Posterior cingulate gyrus (tissue), 11 donors: Measurements from ENCODE around the gene SNX8.
A peak's percentile ranks its signal among the peaks of the same experiment; 100 is the strongest.
"Not testable (repeated sequence)": the region's sequence is repeated elsewhere in the genome, so short reads cannot be mapped to it uniquely, and the experiment has no call there.

Source experiments
- DNase-seq, 10 donors: peaks; one replicate each; pipeline versions ENCODE4 v3.0.0 to v3.0.0-alpha.2; 2020 to 2021; ENCODE audit warnings: mixed read lengths in 3 of 10
- intact Hi-C: fragments of 100-400 bp; cut with DNase I; formaldehyde crosslinking; loops from one replicate; pipeline ENCODE4 v1.15.1; 2023

The SNX8 gene

DNA sequence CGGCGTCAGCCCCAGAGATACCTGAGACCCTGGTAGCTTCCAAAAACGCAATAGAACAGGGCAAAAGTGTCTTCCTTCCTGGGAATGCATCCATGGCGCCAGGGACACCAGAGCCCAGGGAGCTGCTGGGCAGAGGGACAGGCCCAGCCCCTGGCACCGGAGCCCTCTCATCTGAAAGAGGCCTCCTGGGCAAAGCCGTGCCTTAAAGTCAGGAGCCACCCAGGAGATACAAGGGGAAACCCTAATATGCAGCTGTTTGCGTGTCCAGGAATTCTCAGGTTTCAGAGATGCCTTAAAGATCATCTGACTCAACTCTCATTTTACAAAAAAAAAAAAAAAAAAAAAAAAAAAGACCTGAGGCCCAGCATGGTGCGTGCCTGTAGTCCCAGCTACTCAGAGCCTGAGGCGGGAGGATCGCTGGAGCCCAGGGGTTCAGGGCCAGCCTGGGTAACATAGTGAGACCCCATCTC lies 44.2 kb downstream of the SNX8 start:
- DNase-seq: no peak
- intact Hi-C loops: no loop called here

DNA sequence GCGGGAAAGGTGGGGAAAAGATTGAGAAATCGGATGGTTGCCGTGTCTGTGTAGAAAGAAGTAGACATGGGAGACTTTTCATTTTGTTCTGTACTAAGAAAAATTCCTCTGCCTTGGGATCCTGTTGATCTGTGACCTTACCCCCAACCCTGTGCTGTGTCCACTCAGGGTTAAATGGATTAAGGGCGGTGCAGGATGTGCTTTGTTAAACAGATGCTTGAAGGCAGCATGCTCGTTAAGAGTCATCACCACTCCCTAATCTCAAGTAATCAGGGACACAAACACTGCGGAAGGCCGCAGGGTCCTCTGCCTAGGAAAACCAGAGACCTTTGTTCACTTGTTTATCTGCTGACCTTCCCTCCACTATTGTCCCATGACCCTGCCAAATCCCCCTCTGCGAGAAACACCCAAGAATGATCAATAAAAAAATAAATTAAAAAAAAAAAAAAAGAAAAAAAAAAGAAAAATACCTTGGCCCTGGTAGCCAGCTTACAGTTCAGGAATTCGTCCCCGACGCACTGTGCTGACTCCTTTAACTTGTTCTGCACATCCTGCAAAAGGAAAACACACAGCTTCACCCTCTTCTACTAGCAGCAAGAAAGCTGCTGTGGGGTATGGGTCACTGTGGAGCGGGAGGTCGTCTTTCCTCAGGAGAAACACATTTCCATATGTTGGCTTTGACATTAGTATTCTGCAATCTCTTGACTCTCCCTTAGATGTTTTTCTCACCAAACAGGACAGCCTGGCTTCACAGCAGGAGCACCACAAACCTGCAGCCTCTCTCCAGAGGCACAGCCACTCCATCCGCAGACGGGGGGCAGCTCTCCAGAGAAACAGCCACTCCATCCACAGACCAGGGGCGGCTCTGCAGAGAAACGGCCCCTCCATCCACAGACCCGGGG lies 44.9 kb downstream of the SNX8 start:
- intact Hi-C loops, DNase-seq: not testable (repeated sequence)

DNA sequence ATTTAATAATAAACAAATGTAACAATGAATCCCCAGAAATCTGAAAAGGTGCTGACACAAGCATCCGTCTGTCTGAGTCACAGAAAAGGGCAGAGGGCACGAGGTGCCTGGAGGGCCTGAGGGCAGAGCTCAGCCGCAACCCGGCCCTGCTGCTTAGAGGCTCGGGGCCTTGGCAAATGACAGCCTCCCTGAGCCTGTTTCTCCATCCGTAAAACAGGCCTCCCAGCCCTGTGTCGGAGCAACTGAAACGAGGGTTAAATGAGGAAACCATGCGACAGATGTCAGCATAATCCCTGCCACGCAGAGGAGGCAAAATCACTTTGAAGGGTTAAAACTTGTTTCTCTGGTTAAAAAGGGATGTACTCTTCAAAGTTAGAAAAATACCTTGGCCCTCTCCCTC lies 47.3 kb downstream of the SNX8 start:
- intact Hi-C loops: no loop called here
- DNase-seq: no peak

DNA sequence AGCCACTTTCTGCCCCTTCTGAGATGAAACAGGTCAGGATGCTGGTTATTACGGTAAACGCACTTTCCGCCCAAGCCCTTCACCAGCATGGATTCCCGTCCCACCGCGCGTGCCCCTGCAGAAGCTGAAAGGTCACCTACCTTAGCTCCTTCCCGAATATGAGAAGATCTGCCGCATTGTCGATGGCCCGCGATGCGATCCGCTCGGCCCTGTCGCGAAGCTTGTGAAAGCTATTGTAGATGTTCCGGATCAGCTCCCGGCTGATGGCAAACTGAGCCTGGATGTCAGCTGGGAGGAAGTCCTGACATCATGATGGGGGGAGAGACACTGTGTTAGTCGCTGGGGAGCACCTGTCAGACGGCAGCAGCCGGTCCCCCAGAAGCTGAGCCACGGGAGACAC lies 50.1 kb downstream of the SNX8 start:
- intact Hi-C loops: no loop called here
- no peak for DNase-seq

DNA sequence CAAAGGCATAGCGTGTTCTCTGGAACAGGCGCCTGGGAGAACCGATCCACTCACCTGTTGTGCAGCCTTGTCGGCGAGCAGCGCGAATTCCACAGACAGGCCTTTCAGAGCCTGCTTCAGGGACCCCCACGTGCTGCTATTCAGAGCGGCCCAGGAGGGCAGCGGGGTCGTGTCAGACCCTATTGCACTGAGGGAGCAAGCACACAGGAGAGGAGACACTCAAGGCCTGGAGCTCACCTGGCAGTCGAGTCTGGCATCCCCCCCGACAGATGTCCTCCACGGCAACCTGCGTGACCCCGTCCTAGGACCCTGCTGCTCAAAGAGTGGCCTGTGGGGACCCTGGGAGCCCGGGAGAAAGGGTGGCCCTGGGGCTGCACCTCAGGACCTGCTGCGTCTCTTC lies 51.1 kb downstream of the SNX8 start:
- DNase-seq: peak in 1 of 10 donors; percentile 67
- intact Hi-C loops: no loop called here

DNA sequence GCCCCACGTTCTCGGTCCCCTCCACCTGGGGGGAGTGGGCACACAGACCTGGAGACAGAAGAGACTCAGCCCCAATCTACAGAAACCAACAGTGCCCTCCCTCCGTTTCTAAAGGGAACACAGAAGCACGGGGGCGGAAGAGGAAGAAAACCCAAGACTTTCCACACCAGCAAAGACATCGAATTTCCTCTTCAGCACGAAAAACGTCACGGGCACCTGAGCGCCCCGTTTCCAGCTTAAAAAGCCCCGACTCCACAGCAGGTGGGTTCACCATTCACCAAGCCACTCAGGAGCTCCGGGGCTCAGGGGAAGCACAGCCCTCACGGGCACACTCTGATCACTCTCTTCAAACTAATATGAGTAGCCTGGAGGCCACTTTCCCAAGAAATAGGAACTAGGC lies 52.6 kb downstream of the SNX8 start:
- DNase-seq: peak in 1 of 10 donors; percentile 81
- intact Hi-C loops: no loop called here

DNA sequence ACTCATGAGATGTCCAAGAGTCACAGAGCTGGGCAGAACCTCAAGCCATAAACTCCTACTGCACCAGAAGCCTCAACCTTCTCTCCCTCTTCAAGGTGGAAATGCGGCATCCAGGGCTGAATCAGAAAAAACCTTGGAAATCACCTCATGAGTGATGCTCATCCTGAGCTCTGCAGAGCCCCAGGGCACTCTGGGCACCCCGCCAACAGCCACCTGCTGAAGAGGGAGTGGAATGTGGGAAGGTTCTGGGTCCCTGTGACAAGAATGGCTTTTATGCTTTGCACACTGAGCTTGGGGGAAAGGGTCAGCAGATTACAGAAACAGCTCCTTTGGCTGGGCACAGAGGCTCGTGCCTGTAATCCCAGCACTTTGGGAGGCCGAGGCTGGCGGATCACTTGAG lies 53.4 kb downstream of the SNX8 start:
- DNase-seq: peak in 1 of 10 donors; percentile 70
- intact Hi-C loops: no loop called here

DNA sequence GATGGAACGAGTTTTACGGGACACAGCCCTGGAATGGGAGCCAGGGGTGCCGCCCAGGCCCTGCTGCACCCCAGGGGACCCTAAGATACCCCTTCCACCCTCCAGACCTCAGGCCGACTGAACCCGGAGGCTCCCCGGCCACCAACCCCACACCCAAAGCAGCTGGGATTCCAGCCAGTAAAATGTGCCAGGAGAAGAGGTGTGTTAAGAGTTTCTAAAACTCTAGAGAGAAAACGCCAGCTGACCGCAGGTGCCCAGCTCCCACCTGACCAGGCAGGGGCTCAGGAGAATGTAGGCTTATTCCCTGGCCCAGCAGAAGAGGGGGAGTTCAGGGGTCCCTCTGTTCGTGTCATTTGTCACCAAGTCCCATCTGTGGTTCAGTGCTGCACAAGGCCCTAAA lies 54.8 kb downstream of the SNX8 start:
- no peak for DNase-seq
- intact Hi-C loops: no loop called here

DNA sequence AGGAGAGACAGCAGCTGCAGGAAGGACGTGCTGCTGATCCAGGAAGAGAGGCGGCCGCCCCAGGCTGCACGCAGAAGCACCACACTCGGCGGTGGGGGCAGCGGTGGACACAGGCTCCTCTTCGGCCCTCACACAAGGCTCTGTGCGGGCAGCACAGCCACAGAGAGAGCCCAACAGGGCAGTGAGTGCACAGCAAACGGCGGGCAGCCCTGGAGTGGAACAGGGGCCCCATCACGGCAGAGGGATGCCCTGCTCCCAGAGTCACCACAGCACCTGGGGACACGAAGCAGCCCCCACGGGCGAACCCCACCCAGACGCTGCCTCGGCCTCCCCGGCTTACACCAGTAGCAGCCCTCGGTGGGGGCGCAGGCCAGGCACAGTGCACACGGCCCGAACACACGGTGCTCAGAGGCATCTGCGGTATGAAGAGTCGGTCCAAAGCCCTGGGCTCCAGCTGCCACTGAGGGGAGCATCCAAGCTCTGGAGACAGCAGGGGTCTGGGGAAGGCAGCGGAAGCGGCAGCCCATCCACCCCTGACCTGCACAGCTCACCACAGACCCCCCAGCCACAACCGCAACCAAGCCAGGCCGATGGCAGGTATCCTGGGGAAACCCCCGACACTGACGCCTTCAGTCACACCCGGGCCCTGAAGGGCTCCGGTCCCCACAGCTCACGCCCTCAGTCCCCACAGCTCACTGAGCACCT lies 55.4 kb downstream of the SNX8 start:
- intact Hi-C loops: no loop called here
- peak in 2 of 10 donors; percentile 75 to 80 for DNase-seq

DNA sequence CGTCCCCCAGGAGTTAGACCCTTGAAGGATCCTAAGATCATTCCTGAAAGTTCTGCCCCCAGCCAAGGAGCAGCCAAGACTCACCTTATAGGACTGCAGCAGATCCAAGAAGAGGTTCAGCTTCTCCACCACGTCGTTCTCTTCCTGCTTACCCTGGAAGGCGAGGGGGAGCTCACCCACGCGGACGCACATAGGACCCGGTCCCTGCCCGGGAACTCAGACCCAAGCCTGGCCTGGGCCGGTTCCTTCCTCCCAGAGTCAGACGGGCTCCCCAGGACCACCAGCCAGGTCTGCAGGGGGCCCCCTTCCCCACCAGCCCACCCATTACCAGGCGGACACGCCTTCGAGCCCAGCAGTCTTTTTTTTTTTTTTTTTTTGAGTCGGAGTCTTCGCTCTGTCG lies 56.6 kb downstream of the SNX8 start:
- intact Hi-C loops: no loop called here
- DNase-seq: peak in 1 of 10 donors; percentile 50

DNA sequence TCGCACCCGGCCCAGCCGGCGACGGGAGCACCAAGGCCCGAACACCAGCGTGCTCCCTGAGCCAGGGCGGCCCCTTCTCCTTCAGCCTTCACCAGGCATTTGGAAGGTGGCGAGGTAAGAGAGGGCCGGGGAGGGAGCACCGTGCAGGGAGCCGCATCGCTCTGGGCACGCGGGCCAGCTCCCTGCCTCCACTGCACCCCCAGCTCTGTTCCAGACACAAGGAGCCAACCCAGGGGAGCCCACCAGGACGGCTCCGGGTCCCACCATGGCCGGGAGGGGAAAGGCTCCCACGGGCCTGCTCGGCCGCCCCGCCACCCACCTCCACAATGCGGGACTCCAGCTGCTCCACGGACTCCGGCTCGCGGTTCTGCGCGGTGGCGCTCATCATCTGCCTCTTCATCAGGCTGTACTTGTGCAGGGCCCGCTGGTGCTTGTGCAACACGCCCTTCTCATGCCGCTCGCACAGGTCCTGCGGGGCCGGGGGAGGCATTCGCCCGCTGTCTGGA lies 57.1 kb downstream of the SNX8 start:
- peak in 2 of 10 donors; percentile 77 to 78 for DNase-seq
- intact Hi-C loops: no loop called here

DNA sequence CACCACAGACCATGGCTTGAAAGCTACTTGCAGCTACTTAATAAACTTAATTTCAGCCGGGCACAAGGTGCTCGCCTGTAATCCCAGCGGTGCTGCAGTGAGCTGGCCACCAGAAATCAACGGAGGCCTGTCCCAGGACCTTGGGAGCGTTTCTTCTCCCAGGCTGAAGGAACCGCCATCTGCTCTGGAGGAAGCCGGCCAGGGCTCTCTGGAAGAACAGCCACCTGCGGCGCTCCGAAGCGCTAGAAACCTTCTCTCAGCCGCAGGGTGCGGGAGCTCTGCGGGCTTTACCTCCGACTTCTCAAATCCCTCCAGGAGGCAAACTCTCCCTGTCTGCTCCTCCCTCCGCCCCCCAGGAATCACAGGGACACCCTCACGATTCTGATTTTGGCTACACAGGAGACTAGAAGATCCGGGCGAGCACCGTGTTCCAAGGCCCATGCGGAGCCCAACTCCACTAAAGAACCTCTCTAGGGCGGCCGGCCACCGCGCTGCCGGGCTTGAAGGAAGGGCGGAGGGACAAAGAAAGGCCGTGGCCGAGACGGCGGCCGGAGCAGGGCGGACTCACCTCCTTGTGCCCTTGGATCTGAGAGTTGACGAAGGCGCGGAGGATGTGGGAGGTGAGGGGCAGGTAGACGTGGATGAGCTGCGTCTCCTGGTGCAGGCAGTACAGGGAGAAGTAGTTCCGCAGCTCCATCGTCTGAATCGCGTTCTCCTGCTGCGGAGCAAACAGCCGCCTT lies 57.8 kb downstream of the SNX8 start:
- peak in 1 of 10 donors; percentile 66 for DNase-seq
- intact Hi-C loops: no loop called here

DNA sequence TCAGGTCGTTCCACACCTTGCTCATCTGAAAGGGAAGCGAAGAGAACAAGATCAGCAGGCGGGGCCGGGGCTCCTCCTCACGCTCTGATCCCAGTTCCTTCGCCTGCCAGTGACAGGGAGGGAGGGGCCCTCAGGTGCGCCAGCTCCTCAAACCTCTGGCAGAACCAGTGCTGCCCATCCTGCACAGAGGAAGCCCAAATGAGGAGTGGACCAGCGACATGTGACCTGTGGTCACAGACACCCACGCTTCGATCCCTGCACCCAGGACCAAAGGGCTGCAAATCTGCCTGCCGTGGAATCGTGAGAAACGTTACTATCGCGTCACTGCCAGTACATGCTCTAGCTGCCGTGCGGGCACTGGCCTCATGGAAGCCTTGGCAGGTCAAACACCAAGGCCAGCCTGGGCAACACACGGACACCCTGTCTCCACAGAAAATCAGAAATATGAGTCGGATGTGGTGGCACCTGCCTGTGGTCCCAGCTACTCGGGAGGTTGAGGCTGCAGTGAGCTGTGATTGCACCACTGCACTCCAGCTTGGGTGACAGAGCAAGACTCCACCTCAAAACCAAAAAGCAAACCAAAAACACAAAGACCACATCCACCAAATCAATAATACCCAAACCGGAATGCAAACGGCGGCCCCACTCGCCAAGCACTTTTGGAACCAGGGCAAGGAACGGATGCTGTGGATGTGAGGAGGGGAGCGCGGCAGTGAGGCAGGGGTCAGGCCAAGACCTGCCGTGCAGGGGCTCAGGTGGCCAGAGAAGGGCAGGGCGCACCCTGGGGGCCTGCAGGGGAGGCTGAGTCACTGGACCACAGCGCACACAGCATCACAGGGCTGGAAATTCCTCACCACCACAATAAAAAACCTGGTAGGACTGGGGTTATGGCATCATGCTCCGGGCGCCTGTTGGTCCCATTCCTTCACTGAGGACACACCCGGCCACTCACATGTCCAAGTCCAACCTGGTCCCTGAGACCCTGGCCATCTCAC lies 58.8 kb downstream of the SNX8 start:
- peak in 1 of 10 donors; percentile 55 for DNase-seq
- intact Hi-C loops: no loop called here

DNA sequence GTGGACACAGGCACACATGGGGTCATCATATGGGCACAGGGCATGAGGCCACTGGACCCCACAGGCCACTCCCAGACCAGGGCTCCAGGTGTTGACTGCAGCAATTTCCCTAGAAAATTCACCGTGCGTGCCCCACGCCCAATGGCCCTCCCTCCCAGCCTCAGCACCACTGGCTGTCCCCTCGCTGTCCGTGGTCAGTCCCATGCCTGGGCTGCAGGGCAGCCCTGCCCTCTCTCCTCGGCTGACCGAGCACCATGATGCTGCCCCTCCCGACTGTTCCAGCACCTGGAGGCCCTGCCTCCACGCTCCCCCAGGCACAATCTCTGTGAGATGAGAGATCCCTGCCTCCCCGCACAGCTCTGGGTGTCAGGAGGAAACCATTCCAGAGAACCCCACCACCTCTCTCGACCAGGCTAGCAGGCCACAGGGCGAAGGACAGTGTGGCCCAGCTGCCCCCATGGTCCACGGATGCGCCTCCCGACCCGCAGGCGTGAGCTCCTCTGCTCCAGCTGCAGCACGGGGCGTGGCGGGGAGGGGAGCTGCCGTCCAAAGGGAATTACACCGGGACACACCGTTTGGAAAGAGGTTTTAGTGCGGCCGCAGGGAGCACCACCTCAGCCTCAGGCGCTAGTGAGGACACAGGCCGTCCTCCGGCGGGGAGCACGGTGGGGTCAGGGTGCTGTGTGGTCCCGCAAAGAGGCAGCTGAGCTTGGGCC lies 59.7 kb downstream of the SNX8 start:
- intact Hi-C loops: no loop called here
- no peak for DNase-seq

DNA sequence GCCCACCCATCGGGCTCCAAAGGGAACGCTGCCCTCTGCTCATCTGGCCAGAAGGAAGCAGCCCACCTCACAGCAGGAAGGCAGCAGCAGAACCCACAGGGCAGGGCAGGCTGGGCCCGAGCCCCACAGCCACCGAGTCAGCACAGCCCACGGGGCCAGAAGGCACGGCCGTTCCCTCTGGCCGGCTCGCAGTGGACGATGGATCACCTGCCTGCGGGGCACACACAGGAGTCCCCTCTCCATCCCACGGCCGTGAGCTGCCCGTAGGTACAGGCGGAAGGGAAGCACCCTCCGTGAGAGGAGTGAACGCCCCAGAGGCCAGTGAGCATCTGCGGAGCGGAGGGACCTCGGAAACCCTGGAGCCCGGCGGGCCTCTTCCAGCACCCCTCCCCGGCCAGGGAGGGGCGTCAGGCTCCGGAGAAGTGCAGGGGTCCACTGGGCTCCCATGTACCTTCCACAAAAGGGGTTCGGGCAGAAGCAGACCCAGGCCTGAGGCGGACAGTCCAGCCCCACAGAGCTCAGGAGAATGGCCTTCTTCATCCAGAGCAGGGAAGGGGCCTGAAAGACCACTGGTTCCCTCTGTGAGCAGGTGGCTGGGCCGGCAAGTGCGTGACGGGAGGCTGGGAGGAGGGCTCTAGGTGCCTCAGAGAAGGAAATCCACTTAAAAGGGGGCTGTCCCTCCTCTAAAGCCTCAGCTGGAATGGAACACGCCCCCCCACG lies 60.6 kb downstream of the SNX8 start:
- intact Hi-C loops: no loop called here

DNA sequence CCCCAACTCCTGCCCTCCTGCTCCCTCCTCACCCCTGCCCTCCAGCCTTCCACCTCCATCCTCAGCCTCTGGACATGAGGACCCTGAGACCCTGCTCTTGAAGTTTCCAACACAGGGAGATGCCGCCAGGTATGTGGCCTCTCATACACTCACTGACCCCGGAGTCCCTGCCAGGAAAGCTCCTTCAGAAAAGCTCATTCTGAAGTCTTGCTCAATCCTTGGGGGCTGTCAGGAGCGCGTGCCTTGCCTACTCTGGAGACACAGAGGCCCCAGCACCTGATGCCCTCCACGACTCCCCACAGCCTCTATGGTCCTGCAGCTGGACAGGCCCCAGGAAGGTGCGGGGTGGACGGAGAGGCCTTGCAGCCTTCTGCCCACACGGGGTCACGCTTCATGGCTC lies 61.2 kb downstream of the SNX8 start:
- DNase-seq: no peak
- intact Hi-C loops: no loop called here

More for the DNA sequence above, 60.6 kb downstream of the SNX8 start:
- DNase-seq: no peak

DNA sequence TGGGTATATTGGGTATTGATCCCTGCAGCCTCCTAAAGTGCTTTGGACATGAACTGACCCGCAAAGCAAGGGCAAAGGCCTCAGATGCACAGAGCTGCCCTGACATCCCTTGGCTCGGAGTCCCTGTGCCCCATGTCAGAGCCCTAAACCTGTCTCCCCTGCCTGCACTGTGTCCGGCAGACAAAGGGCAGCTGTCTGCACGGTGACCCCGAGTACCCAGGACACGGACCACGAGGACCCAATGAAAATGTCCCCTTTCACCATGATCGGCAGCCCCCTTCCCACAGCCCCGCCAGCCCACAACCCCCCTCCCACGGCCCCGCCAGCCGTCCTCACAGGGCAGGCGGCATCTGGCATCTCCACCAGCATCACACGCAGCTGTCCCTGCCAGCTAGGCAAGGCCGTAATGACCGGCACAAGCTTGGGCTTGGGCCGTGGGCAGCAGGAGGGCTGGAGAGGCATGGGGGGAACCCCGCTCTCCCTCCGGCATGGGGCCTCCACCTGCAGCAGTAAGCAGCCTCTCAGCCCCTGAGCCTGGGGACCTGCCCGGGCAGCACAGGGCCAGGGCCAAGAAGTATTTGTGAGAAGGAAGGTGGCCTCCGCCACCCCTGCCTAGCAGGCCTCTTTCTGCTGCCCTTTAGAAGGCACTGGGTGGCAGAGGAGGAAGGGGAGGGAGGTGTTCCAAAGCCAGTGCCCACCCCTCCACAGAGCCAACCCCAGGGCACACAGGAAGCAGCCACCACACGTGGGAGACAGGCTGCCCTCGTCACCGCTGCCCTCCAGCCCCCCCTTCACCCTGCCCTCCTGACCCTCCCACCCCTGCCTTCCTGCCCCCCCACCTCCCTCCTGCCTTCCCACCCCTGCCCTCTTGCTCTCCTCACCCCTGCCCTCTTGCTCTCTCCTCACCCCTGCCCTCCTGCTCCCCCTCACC lies 62.1 kb downstream of the SNX8 start:
- no peak for DNase-seq
- intact Hi-C loops: no loop called here
